ENCODE data around the gene TACC3.

The TACC3 gene

DNA sequence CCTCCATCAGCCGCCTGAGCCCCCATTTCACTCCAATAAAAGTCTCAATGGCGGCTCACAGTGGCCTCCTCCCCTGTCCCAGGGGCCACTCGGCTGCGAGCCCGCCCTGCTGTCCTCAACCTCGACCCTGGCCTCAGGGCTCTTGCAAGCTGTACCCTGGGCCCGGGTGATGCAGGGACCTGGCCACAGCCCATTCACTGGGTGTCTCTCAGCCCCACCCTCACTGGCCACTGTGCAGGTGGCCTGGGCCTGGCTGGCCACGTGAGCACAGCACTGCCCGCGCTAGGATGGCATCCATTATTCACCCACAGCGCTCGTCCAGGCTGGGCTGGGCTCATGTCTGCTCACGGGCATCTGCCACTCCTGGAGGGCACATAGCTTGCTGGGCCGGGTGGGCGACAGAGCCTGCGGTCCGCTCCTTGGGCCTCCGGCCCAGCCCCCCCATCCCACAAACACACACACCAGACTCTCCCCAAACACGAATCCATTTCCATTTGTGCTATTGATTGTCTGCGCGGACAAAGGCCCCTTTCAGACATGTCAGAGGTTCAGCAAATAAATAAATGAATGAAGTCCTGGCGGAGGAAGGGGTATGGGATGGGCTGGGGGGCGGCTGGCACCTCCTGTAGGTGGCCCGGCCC, 55.3 kb downstream of the TACC3 start:
- no peak for DNase-seq (ENCODE audit: low spot score)

DNA sequence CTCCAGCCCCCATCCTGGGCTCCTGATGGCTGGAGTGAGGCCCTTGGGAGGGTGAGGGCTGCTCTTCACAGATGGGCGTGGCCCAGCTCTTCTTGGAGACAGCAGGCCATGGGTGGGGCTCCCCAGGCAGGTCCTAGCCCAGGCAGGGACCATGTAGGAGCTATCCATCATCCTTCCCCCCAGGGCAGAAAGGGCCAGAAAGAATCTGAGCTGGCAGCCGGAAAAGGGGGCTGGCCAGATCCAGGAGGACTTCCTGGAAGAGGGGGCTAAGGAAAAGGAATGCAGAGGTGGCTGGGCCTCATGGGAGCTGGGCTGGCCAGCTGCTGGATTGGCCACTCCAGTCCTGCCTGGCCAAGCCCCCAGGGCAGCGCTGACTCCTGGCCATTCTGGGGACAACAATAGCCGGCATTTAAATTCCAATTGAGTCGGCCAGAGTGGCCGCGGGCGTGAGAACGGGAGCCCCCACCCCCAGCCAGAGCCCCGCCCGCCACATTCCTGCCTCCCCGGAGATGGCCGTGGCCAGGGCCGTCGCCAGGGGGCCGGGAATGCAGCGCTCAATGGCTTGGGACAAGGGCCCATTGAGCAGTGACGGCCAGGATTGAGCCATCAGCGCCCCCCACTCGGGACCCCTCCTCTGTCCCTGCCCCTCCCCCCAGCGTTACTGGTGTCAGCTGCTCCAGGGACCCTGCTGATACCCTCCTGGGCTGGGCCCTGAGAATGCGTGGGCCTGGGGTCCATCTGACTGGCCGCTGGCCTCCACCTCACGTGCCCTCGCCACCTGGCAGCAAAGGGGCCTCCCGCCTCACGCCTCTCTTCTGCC, 56.7 kb downstream of the TACC3 start:
- DNase-seq (ENCODE audit: low spot score): peak; percentile 59

DNA sequence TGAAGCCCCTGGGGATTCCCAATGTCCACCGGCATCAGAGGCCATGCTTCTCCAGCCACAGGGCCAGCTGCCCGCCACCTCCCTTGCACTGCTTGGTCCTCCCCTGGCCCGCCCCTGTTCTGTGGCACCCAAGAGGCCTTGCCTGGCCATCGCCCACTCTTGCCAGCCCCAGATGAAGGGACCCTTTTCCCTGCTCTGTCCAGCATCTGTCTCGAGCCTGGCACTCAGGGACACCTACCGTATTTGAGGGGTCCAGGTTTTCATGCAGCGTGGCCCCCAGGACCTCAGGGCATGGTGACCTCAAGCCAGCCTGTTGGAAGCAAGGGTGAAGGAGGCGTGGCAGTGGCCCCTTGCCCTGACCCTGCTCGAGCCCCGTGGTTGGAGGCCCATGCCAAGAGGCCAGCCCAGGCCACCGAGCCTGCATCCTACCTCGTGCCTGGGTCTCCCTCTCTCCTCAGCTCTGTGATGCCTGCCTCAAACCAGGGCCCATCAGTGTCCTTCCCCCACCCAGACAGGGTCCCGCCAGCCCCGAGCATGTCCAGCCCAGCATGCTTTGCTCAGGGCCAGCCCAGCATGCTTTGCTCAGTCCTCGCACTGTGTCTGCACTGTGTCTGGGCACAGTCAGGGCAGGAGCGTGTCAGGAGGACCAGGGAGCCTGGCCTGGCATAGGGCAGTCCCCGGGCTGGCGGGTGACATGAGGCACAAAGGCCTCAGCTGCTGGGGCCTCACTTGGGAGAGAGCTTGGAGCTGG, 57.5 kb downstream of the TACC3 start:
- no peak for DNase-seq (ENCODE audit: low spot score)

DNA sequence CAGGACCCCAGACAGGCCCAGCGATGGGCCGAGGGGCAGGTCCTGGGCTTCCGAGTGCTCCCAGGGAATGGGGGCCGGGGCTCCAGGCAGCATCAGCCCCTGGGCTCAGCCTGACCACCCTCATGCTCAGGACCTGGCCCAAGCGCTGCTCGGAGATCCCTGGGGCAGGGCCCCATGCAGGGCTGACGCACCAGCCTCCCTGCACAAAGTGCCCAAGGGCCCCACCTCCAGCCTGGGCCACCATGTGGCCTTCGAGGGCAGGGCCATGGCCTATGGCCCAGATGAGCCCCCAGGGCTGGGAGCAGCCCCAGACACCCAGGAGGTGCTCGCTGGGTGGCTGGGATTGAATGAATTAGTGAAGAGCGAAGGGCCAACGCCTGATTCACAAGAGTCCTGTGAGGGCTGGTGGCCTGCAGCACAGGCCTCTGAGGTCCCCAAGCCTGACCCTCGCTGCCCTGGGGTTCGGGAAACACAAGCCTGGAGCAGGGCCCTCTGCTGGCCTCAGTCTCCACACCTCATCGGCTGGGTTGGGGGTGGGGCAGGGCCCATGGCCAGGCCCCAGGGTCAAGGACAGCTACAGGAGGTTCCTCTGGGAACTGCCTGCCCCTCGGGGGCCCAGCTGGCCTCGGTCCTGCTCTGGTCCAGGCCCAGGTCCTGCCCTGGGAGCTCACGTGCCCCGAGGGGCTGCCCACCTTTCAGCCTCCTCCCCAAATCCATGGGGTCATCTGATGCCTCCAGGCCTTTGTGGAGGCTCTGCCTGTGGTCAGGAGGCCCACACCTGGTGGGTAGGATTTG, 58.5 kb downstream of the TACC3 start:
- no peak for DNase-seq (ENCODE audit: low spot score)

DNA sequence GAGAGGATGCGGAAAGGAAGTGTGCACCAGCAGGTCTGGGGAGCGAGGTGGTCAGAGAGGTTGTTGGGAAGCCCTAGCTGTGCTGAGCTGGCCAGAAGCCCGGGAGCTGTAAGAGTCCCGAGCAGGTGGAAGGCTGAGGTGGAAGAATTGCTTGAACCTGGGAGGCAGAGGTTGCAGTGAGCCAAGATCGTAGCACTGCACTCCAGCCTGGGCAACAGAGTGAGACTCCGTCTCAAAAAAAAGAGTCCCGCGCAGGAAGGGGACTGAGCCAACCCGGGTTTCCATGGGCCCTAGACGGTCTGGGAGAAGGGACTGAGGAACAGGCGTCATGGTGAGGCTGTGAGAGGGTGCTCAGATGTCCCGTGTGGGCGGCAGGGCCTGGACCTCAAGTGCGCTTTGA, 59.1 kb downstream of the TACC3 start:
- DNase-seq (ENCODE audit: low spot score): no peak

DNA sequence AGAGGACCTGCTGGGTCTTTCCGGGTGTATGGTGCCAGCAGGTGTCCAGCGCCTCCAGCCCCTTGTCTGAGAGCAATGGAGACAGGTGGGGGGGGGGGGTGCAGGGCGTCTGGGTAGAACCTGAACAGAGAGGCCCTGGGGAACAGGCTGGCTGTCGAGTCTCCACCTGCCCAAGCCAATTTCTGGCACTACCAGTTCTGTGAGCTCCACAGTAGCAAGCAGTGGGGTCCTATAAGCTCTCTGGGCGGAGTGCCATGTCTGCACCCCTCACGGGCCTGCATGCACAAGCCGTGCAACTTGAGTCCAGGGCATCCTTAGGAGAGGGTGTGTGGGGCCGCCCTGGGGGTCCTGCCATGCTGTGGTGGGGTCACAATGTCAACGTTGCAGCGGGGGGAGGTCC, 61.7 kb downstream of the TACC3 start:
- DNase-seq (ENCODE audit: low spot score): no peak

DNA sequence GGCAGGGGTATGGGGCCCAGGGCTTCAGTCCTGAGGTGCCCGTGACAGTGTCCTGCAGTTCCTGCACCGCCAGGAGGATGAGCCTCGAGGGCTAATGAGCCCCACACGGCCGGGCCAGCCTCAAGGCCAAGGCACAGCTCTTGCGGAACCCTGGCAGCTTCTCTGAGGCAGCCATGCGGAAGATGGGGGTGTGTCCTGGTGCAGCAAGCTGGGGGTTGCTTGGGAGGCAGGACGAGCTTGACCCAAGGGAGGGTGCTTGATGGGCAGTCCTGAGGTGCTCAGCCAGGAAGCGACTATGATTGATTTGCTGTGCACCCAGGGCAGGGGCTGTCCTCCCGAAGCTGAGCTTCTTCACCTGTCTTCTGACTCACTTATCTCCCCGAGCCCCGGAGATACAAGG, 62.6 kb downstream of the TACC3 start:
- no peak for DNase-seq (ENCODE audit: low spot score)

DNA sequence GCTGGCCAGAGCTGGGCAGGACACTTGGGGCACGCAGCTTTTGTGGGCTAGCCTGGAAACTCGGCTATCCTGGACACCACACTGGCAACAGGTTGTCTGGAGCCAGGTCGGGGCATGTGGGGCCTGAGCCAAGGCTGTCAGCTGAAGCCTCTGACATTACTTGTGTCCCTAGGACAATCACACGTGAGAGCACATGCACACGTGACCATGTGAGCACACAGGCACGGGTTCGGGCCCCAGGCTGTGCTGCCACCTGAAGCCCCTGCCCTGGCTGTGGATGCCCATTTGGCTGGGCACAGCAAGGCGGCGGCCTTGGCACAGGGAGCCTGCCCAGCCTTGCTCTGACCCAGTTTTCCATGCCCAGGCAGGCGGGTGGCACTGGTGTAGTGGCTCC, 63.1 kb downstream of the TACC3 start:
- no peak for DNase-seq (ENCODE audit: low spot score)

DNA sequence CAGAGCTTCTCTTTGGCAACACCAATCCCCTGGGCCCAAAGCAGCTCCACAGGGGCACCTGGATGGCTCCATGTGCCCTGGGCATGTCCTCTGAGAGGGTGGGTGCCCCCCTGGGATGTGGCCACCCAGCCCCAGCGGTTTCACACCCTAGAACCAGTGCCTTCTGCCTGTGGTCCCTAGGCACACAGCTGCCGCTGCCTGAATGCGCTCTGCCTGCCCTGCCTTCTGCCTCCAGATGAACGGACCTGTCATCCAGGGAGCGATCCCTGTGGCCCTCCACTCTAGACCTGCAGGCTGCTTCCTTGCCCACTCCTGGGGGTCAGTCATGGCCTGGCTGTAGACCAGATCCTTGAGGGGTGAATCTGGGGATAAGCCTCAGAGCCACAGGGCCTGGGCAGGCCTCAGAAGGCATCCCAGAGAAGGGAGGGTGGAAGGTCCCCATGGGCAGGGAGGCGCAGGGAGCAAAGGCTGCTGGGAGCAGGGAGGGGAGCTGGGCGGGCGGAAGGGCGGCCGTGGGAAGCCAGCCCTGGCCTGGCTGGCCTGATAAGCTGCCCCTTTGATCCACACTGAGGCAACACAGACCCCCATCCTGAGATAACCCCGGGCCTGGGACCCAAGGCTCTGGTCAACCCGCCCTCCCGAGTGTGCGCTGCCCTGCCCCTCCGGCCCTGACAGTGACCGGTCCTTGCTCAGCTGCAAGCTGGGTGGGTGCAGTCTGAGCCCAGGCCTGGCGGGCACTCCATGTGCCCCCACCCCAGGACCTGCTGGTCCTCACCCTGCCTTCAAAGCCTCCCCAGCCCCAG, 63.7 kb downstream of the TACC3 start:
- no peak for DNase-seq (ENCODE audit: low spot score)

DNA sequence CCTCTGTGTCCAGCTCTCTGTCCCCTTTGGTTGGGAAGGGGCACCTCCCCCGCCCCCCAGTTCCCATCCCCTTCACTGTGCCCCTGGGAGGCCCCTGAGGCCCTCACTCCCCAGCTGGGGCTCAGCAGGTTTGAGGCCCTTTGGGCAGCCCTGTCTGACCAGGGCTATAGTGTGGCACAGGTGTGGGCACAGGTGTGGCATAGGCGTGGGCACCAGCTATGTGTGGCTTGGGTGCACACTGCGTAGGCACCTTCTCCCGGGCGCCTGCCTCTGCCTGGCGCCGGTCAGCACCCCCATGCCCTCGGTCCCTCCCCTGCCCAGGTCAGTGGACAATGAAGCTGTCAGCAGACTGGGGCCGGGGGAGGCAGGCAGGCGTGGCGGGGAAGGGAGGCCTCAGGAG, 64.3 kb downstream of the TACC3 start:
- DNase-seq (ENCODE audit: low spot score): no peak

DNA sequence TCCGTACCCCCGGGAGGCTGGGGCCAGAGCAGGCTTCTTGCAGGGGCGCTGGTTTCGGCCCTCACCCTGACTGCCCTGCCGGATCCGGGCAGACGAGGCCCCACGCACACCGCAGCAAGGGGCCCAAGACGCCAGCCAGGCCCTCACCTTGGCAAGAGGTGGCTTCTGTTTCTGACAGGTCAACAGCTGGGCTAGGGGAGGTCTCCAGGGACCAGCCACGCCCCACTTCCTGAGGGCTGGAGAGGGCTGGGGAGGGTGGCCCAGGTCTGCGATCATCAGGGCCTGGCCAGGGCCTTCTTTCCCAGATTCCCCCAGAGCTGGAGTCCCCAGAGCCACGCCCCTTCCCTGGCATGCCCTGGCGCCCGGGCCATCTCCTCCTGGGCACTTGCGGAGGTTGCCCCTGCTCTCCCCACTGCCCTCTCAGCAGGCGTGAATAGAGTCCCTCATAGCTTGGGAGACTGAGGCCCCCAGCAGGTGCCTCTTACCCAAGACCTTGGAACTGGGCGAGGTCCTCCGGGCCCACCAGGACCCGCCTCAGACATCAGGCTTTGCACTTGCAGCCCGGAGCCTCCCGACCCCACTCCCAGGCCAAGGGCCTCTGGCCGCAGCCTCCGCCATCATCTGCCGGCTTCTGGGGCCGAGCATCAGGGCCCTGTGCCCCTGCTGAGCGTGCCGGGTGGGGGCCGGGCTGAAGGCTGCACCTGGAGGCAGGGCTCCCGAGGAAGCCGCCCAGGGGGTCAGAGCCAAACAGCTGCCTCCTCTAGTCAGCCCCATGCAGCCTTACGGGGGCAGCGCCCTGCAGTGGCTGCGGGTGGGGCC, 65.4 kb downstream of the TACC3 start:
- no peak for DNase-seq (ENCODE audit: low spot score)

DNA sequence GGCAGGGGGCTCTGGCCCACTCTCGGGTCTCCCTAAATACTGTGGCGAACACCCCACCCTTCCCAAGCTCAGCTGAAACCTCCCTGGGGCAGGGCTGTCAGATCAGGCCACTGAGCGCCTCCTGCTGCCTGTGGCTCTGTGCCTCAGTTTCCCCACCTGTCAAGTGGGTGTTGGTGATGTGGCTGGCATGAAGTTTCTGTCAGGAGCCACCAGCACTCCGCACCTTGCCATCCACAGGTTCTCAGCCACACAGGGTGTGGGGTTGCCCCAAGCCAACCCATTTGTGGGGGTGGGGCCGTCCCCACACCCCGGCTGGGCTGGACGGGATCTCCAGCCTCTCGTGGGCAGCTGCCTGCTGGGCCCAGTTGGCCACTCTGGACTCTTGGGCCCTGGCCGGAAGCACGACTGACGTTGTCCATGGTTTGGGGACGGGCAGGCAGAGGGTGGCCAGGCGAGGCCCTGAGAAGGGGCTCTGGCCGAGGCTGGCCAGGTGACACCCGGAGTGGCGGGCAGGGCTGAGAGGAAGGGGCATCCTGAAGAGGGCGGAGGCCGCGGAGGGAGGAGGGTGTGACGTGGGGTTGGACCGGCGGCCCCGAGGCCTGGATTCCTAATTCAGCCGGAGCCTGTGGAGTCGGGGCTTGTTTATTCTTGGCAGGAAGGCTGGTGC, 66.2 kb downstream of the TACC3 start:
- no peak for DNase-seq (ENCODE audit: low spot score)

DNA sequence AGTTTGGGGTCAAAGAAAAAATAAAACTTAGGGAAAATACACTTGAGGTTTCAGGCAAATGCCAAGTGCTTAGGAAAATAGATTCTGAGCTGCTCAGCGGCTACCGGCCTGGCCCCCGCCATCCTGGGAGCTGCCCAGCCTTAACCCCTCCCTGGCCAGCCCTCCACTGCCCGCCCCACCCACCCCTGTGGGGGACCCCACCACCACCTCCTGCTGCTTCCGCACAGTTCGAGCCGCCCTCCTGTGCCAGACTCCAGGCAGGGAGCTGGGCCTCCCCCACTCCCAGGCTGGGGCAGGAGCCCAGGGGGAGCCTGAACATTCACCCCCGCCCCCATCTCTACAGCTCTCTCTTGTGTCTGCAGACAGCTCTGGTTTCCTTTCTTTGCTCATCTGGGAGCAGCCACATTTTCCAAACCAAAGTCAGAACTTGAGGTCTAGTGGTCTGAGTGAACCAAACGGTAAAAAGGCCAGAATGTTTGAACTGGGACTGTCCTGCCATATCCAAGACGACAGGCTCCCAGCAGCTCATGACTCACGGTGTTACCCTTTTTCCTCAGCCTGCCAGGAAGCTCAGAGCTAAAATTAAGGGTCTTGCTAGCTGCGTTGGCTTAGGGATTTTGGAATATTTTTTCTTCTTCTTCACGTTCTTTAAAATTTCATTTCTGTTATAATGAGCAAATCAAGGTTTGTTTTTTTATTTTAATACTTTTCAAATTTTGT, 67.1 kb downstream of the TACC3 start:
- DNase-seq (ENCODE audit: low spot score): no peak

DNA sequence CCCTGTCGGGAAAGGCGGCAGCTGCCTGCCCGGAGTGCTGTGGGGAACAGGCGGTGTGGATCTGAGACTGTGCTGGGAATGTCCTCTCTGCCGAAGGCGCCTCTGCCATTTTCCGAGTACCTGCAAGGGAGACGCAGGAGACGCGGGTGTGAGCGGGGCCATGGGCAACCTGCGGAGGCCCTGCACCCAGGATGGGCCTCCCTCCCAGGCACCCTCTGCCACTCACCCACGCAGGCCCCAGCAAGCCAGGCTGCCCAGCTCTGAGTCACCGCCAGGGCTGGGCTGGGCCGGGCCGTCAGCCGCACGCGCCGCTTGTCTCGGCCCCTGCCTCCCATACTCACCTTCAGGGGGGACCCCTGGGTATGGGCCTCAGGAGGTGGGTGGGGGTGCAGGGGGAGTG, 68.2 kb downstream of the TACC3 start:
- DNase-seq (ENCODE audit: low spot score): no peak

DNA sequence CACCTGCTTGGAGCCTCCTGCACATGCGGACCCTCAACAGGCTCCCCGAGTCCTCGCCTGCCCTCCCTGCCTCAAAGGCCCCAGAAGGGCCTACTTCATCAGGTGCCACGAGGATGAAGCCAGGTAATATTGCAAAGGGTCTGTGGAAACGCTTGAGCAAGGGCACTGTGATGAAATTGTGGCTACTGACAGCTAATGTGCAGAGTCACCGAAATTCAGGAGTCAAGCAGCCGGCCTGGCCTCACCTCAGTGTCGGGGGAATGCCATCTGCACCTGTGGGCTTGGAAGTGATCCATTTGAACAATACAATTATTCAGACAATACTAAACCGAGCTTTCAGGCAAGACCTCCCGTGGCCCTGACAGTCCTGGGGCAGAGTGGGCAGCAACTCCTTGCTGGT, 68.7 kb downstream of the TACC3 start:
- no peak for DNase-seq (ENCODE audit: low spot score)

DNA sequence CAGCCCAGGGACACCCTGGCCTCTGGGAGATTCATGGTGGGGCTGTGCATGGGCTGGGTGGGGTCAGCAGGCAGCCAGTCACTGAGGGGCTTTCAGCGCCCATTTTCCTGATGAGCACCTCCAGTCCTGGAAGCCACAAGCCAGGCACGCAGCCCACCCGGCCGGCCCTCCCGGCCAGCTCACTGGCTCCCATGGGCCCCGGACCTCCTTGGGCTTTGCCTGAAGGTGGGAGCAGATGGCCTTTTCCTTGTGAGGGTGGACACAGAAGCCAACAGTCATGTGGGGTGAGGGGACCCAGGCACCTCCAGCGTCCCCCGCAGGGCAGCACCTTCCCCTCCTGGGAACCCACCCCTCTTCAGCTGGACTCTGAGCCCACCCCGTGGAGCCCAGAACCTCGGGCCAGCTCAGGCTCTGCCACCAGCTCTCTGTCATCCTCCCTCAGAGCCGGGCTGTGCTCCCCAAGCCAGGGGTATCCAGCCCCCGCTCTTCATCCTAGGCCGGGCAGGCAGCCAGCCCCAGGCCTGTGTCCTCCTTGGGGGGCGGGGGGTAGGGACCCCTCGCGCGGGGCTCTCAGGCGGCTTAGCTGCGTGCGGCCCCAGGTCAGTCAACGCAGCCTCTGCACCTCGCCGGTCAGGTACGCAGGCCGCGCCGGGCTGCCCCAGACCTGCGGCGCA, 71.0 kb downstream of the TACC3 start:
- no peak for DNase-seq (ENCODE audit: low spot score)

DNA sequence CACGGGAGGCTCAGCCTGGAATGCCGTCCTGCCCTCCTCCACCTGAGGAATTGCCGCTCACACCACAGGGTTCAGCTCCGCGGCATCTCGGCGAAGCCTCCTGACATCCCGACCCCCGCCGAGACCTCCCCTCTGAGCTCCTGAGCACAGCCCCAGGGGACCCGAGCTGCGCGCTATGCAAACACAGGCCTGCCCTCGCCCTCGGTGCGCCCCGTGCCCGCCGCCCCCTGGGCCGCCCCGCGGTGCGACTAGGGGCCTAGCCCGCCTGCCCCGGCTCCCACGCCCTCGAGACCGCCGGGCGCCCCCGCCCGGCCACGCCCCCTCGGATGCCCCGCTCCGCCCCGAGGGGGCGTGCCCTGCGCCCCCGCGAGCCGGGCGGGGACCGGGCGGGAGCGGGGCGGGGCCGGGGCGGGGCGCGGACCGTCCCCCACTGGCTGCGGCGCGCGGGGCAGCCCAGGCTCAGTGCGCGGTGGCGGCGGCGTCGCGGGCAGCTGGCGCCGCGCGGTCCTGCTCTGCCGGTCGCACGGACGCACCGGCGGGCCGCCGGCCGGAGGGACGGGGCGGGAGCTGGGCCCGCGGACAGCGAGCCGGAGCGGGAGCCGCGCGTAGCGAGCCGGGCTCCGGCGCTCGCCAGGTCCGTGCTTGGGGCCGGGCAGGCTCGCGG, 71.6 kb downstream of the TACC3 start, which contains the start of gene FGFR3:
Gene FGFR3 (plus strand): TSS at position 462 of the 664 bp plus-strand sequence. CDS start 642 bp downstream, outside the sequence.
- DNase-seq (ENCODE audit: low spot score): no peak

DNA sequence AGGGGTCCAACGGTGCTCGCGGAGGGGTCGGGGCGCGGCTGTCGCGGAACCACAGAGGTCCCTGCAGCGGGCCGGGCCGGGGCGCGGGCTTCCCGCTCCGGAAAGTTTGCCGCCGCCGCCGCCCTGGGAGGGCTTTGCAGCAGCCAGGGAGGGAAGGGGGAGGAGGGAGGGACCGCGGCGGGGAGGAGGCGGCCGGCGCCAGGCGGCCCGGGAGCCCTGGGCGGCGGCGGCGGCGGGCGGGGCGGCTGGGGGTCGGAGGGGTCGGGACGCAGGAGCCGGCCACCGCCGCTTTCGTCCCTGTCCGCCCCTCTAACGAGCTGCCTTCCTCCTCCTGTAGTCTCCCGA, 72.1 kb downstream of the TACC3 start:
- no peak for DNase-seq (ENCODE audit: low spot score)

Measured in globus pallidus (tissue), 1 donor.